ENCODE results near the gene ARPC5. TPM values are rescaled to one million over a fixed set of nuclear protein-coding genes. Genes with fewer than 3 reads are reported as not detected.
A peak's percentile ranks its signal among the peaks of the same experiment; 100 is the strongest.

ARPC5 gene
- total and polyA plus RNA-seq, 9 of the 15 experiments (the other 6 are each of a cell fraction or from before 2014, with no cell fraction given), result 71.8 to 150 (median 91.6) TPM

- TF ChIP-seq SFPQ (IDR thresholded peaks at IDR 0.05; ENCODE audit: low read depth, low read length), result no peak
- peak; percentile 24; the same call in 1 of the 2 replicates for TF ChIP-seq NCOA1 (IDR thresholded peaks at IDR 0.05; ENCODE audit: low read depth)
- TF ChIP-seq CBFA2T3 (IDR thresholded peaks at IDR 0.05), result 0 out of 2 replicates have a peak, but pooled peaks have one; percentile 6
- peak; percentile 72 for TF ChIP-seq C11orf30 (IDR thresholded peaks at IDR 0.05; ENCODE audit: low read depth)
- TF ChIP-seq SOX6 (IDR thresholded peaks at IDR 0.05), result no peak
- 0 out of 2 replicates have a peak, but pooled peaks have one; percentile 39 for TF ChIP-seq RREB1 (CRISPR knock-in tag; IDR thresholded peaks at IDR 0.05)
- peak; percentile 80 for TF ChIP-seq FOSL1 (tag; conservative IDR thresholded peaks at IDR 0.05)
- TF ChIP-seq BHLHE40 (IDR thresholded peaks at IDR 0.05; ENCODE audit: low read length), result 0 out of 2 replicates have a peak, but pooled peaks have one; percentile 17
- peak; percentile 67 for TF ChIP-seq NFE2 (IDR thresholded peaks at IDR 0.05; ENCODE audit: low read depth)
- TF ChIP-seq ZNF75A (CRISPR knock-in tag; IDR thresholded peaks at IDR 0.05), result peak; percentile 59
- no peak for TF ChIP-seq MNT (conservative IDR thresholded peaks at IDR 0.05)
- TF ChIP-seq MAZ (CRISPR knock-in tag; conservative IDR thresholded peaks at IDR 0.05 in 1 of 2, IDR thresholded peaks at IDR 0.05 in 1 of 2), result peak; percentile 18 to 39; a peak in 1 of 4 replicates
- TF ChIP-seq IRF9 (tag; IDR thresholded peaks at IDR 0.05), result no peak
- peak; percentile 96 for TF ChIP-seq JUND (IDR thresholded peaks at IDR 0.05; ENCODE audit: borderline replicate concordance, low read depth, low read length)
- TF ChIP-seq JUND (tag; IDR thresholded peaks at IDR 0.05; ENCODE audit: borderline replicate concordance, low read depth, low read length), result peak; percentile 95
- peak; percentile 57 for TF ChIP-seq GABPA (tag; conservative IDR thresholded peaks at IDR 0.05; ENCODE audit: low read depth)
- no peak for TF ChIP-seq BRF1 (IDR thresholded peaks at IDR 0.05; ENCODE audit: borderline replicate concordance, extremely low read depth, insufficient read length)
These were observed 31.4 kb downstream of the ARPC5 start (continued) for GRCh38 chr1:183604038-183604808.

Measured in K562 (cell line).